HG03432 (cell line): ENCODE measurements around the gene GDF10.

Experiments used
- ATAC-seq: cut with Tn5 transposase; IDR thresholded peaks from one replicate; pipeline ENCODE4 v1.9.1; 2021; ENCODE audit warnings: mild to moderate bottlenecking, moderate library complexity; ENCODE audit not compliant: unreplicated experiment

The GDF10 gene

GRCh38 chr10:47269294-47269693 is 30.7 kb upstream of the GDF10 start:
- ATAC-seq: no peak

DNA sequence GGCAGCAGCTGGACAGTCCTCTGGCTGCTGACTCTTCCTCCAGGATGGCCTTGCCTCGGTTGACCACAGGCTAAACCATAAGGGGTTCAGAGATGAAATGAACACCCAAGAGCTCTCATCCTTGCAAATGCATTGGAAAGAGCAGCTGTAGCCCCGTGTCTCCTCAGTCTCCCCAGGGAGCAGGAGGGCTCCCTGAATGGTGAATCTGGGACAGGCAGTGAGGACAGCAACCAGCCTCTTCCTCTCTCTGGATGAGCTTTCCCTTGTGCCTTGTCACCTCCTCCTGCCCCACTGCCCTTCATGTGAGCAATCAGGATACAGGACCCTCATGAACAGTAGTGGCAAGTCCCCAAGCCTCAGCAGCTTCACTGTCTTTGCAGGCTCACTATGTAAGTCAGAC is 23.9 kb upstream of the GDF10 start:
- ATAC-seq: no peak

- ATAC-seq: no peak
Observed at GRCh38 chr10:47276576-47277351, 23.2 kb upstream of the GDF10 start.

GRCh38 chr10:47277352-47278151 is 22.4 kb upstream of the GDF10 start:
- no peak for ATAC-seq

DNA sequence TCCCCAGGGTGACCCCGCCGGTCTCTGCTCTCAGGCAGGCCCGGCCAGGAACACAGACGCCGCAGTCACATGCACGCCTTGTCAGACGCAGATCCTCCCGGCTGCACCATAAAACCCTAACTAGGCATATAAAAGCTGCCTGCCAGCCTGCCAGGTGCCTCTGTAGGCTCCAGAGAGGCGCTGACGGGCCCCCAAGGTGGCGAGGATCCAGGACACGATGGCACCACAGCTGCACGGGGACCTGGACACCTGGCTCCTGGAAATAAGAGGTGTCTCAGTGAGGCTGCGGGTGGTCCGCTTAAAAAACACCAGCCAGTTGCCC is 21.9 kb upstream of the GDF10 start:
- ATAC-seq: no peak

DNA sequence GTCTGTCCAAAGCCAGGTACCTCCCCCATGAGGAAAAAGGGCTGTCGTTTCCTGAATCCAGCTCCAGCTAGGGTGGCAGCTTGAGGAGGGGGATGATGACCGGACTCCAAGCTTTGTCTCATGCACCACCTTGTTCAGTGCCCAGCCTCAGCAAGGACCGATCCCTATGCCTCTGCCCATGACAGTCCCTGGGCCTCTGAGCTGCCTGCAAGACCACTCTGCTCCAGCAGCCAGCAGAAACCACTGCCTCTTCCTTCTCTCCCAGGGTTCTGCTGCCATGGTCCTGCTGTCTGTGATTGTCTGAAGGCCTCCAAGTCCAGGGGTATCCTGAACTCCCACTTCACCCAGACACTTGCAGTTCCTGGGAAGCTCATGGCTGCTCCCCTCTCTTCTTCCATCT is 21.3 kb upstream of the GDF10 start:
- ATAC-seq: no peak

- ATAC-seq: no peak
Observed at GRCh38 chr10:47279276-47279675, 20.7 kb upstream of the GDF10 start.

DNA sequence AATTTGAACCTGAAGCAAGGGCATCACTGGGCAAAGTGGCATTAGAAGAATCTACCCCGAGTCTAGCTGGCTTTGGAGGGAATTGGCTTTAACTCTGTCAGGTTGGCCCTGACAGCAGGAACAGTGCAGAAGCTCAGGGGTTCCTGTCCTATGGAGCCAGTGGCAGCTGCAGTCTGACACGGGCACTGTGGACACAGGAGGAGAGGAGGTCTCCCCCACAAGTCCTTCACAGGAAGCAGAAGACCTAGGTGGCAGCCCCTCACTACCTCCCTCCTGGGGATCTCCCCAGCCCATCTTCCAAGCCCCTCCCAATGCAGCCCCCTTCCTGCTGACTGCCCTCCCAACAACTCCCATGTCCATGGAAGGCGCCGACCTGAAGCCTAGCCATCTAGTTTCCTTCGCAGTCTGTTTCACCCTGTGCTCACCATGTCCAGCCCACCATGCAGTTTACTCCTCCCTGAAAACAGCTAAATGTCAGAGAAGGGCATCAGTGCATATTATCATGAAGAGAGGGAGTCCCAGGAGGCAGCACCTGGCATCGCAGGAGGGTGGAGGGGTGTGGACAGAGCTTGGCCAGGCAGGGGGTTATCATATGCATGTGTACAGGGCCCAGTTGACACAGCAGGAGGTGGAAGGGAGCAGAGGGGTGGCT is 17.9 kb upstream of the GDF10 start:
- ATAC-seq: no peak

- ATAC-seq: no peak
Observed at GRCh38 chr10:47282657-47283018, 17.4 kb upstream of the GDF10 start.

- ATAC-seq: no peak
Observed at GRCh38 chr10:47283101-47283630, 16.8 kb upstream of the GDF10 start.

GRCh38 chr10:47283848-47284247 is 16.1 kb upstream of the GDF10 start:
- no peak for ATAC-seq

GRCh38 chr10:47285381-47286115 is 14.4 kb upstream of the GDF10 start:
- no peak for ATAC-seq

DNA sequence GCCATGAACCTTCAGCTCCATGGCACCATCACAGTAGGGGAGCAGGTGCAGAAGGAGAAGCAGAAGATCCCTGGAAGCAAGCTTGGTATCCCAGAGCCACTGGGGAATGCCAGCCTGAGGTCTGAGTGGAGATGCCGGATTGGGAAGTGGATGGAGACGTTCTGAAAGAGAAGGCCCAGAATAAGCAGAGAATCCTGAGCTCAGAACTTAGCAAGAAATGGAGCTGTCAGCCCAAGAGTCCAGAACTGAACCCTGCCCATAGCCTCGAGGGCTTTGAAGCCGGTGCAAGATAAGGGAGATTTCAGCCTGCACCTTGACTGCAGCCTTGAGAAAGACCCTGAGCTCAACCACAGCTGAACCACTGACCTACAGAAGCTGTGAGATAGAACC is 13.9 kb upstream of the GDF10 start:
- ATAC-seq: no peak

DNA sequence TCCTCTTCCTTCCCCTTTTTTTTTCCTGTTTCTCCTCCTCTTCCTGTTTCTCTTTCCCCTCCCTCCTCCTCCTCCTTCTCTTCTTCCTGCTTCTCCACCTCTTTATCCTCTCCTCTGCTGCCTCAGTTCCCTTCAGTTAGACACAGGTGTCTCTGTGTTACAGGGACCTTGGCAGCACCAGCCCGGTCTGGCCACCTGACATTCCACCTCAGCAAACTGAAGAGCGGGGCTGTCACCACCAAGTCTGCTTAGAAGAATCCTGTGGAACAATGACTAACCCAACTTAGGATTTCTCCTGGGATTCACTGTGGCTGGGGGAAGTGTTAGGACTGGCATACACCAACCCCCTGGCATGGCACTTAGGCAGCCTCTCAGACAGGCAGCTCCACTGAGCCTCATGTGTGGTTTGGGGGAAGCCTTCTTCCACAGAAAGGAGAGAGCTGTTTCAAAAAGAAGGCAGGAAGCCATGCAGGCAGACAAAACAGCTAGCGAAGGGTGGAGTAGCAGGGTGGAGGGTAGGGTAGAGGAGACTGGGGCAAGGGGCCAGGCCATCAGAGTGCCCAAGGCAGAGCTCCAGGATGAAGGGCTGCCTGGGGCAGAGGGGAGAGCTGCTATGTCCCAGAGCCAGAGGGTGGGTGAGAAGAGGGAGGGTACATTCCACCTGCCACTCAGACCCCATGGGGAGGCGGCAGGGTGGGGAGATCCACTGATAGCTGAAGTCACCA is 13.2 kb upstream of the GDF10 start:
- ATAC-seq: no peak

DNA sequence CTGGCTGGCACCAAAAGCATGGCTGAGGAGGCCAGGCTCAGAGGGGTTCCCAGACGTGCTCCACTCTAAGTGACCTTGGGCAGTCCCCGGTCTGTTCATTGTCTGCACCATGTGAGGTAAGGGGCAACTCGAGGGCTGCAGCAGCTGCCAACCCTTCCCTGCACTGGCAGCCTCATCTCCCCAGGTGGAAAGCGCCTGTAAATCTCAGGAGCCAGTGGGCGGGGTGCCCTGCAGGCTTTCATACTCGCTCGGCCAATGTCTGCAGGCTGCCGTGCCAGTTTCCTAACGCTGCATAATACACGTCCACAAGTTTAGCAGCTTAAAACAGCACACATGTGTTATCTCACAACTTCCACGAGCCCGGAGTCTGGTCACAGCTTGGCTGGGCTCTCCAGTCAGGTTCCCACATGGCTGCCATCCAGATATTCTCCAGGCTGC is 12.6 kb upstream of the GDF10 start:
- no peak for ATAC-seq

DNA sequence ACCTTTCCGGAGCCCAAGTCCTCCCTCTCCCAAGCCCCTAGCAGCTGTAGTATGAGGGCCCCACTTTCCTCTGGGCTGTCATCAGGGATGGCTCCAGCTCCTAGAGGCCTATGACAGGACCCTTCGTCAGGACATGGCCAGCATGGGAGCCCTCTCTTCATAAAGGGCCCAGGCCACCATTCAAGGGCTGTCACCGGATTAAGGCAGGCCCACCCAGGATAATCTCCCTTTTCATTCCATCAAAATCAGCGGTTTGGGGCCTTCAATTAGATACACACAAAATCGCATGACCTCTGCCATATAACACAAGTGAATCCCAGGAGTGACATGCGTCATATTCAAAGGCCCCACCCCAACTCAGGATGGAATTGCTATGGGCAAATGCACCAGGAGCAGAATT is 12.2 kb upstream of the GDF10 start:
- no peak for ATAC-seq

DNA sequence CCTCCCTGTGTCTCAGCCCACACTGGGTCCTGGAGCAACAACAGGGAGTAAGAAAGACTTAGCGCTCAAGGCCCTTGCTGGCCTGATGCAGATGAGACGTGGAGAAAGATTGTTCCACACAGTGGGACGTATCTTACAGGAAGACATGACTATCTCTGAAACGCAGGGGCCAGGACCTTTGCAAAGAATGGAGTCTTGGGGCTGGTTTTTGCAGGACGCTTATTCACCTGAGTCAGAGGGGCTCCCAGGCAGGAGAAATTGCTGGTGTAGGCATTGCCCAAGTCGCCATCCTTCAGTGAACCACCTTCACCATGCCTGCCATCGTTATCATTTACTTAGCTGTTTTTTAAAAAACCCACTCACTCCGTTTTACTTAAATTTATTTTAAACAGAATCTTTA is 11.8 kb upstream of the GDF10 start:
- no peak for ATAC-seq

GRCh38 chr10:47288916-47289495 is 11.0 kb upstream of the GDF10 start:
- no peak for ATAC-seq

- no peak for ATAC-seq
Observed at GRCh38 chr10:47289921-47290320, 10.1 kb upstream of the GDF10 start.

GRCh38 chr10:47290338-47290737 is 9.7 kb upstream of the GDF10 start:
- ATAC-seq: no peak
